ENCODE data around the gene PPM1B.
"Not testable (repeated sequence)": the region's sequence is repeated elsewhere in the genome, so short reads cannot be mapped to it uniquely, and the experiment has no call there.

The PPM1B gene

DNA sequence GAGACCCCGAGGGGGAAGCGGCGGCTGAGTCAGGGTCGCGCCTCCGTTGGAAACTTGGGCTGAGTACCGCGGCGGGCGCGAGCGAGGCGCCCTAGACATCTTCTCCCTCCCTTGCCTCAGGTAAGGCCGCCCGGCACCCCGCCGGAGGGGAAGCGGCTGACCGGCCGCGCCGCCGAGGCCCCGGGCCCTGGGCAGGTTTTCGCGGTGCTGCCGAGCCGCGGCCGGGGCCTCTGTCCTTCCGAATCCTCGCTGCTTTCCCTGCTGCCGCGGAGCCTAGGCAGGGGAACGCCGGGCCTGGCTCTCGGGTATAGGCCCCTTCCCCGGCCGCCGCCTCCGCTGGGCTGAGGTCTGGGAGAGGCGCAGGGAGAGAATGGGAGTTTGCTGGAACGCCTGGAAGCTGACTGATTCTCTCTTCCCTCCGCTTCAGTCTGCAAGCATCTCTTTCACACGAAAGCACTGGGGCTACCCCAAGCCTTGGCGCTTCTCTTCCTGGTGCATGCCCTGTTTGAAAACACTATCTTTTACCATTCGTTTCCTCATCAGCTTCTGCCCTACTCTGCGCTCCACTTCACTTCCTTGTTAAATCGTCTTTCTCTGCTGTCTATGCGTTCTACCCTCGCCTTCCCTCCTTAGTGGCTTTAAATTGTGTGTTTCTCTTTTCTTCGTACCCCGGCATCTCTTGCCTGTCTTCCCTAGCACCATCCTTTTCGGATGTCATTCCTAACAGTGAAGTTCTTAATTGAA lies 652 bp downstream of the PPM1B start:
- Histone ChIP-seq H3K27me3 (replicated peaks in 2 of 5; ENCODE audit: control insufficient read depth in 4 of 5, insufficient read depth in 5 of 5, low read length in 4 of 5) (no peaks in the 10 kb centered on the region), H3K4me3 (ENCODE audit: control insufficient read depth in 1 of 7, extremely low read depth in 1 of 7, insufficient read depth in 4 of 7, low read depth in 2 of 7, low read length in 6 of 7) (peak overlapping the region; percentile 78 to 98 (median 93)), H3K27ac (ENCODE audit: insufficient read depth in 1 of 2, low read depth in 1 of 2, low read length in 2 of 2, poor library complexity in 1 of 2, severe bottlenecking in 2 of 2) (peak overlapping the region; percentile 83 to 93), H3K36me3 (ENCODE audit: control insufficient read depth in 4 of 4, insufficient read depth in 4 of 4, low read length in 3 of 4) (no peaks in the 10 kb centered on the region), H3K4me1 (ENCODE audit: control extremely low read depth in 1 of 4, control insufficient read depth in 4 of 4, insufficient read depth in 4 of 4, low read length in 3 of 4) (peaks cover 12 to 27% (median 21%) of the 10 kb centered on the region in 4 experiments), H3K9me3 (ENCODE audit: control extremely low read depth in 1 of 5, control insufficient read depth in 4 of 5, insufficient read depth in 2 of 5, low read depth in 1 of 5, low read length in 4 of 5) (no peaks in the 10 kb centered on the region)
- DNase-seq = peak; percentile 41 to 84 (median 78)
- 0% methylated on average over 42 of the region's 54 CpGs for WGBS (ENCODE audit: insufficient coverage)
- ChIA-PET CTCF (no interaction called here), POLR2A (interaction anchor here (0.7 to 1.3 kb wide), 2 partner anchors 17 to 81 kb away, joined by 3 read pairs; no protein-coding TSS in a partner anchor)

DNA sequence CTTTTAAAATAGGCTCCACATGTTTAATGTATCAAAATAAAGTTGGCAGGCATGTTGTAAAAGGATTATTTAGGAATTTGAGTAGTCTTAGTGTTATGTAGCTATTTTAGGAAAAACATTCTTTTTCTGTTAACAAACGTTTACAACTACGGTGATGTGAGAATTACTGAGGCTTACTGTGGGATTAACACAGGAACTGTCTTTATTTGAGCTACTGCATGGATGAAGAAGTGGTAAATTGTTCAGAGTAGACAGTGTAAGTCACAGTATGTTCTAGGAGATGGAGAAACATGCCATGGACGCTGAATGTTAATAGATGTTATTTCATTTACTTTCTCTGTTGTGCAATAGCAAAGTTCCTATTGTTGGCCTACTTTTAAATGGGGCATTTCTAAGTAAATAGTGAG lies 1.6 kb downstream of the PPM1B start:
- Histone ChIP-seq H3K9me3 (ENCODE audit: control extremely low read depth in 1 of 5, control insufficient read depth in 4 of 5, insufficient read depth in 2 of 5, low read depth in 1 of 5, low read length in 4 of 5) (no peaks in the 10 kb centered on the region), H3K27ac (ENCODE audit: insufficient read depth in 1 of 2, low read depth in 1 of 2, low read length in 2 of 2, poor library complexity in 1 of 2, severe bottlenecking in 2 of 2) (peak overlapping the region; percentile 22 to 93), H3K27me3 (replicated peaks in 2 of 5; ENCODE audit: control insufficient read depth in 4 of 5, insufficient read depth in 5 of 5, low read length in 4 of 5) (no peaks in the 10 kb centered on the region), H3K4me3 (ENCODE audit: control insufficient read depth in 1 of 7, extremely low read depth in 1 of 7, insufficient read depth in 4 of 7, low read depth in 2 of 7, low read length in 6 of 7) (peak overlapping the region in 6 of 7 experiments; percentile 78 to 97 (median 92)), H3K36me3 (ENCODE audit: control insufficient read depth in 4 of 4, insufficient read depth in 4 of 4, low read length in 3 of 4) (no peaks in the 10 kb centered on the region), H3K4me1 (ENCODE audit: control extremely low read depth in 1 of 4, control insufficient read depth in 4 of 4, insufficient read depth in 4 of 4, low read length in 3 of 4) (peaks cover 12 to 31% (median 23%) of the 10 kb centered on the region in 4 experiments)
- no peak for DNase-seq
- CTCF ChIA-PET = interaction anchor here (0.9 kb wide), 1 partner anchor 11 kb away, joined by 3 read pairs; no protein-coding TSS in a partner anchor
- POLR2A ChIA-PET = no interaction called here
- 0% methylated on average over 3 of the region's 3 CpGs for WGBS (ENCODE audit: insufficient coverage)

DNA sequence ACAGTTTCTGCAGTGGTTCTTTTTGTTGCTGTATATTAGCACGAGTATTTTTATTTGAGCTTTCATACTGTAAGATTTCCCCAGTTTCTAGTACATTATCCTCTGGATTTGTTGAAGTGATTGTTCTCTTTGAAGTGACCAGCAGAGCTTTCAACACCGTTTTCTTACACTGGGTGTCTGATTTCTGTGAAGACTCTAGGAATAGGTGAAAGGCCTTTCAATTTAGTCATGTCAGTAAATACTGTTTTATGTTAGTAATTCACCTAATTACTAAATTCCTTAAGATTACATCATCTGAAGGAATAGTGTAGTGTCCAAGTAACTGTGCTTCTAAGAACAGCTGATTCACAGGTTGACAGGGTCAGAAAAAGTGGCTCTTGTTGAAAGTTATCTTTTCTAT lies 2.3 kb downstream of the PPM1B start:
- WGBS (ENCODE audit: insufficient coverage) = no CpG with 5 or more reads among the region's 2 CpGs
- H3K27ac ChIP-seq (ENCODE audit: insufficient read depth in 1 of 2, low read depth in 1 of 2, low read length in 2 of 2, poor library complexity in 1 of 2, severe bottlenecking in 2 of 2) = peak overlapping the region; percentile 22 to 93
- peak overlapping the region in 6 of 7 experiments; percentile 28 to 97 (median 88) for H3K4me3 ChIP-seq (ENCODE audit: control insufficient read depth in 1 of 7, extremely low read depth in 1 of 7, insufficient read depth in 4 of 7, low read depth in 2 of 7, low read length in 6 of 7)
- H3K4me1 ChIP-seq (ENCODE audit: control extremely low read depth in 1 of 4, control insufficient read depth in 4 of 4, insufficient read depth in 4 of 4, low read length in 3 of 4) = peaks cover 12 to 33% (median 24%) of the 10 kb centered on the region in 4 experiments
- DNase-seq = no peak
- ChIA-PET CTCF (interaction anchor here (1.2 kb wide), 1 partner anchor 11 kb away, joined by 3 read pairs; no protein-coding TSS in a partner anchor), POLR2A (no interaction called here)
- no peaks in the 10 kb centered on the region for H3K27me3 ChIP-seq (replicated peaks in 2 of 5; ENCODE audit: control insufficient read depth in 4 of 5, insufficient read depth in 5 of 5, low read length in 4 of 5)
- H3K36me3 ChIP-seq (ENCODE audit: control insufficient read depth in 4 of 4, insufficient read depth in 4 of 4, low read length in 3 of 4) = peaks cover 0 to 2% (median 0%) of the 10 kb centered on the region in 4 experiments
- no peaks in the 10 kb centered on the region for H3K9me3 ChIP-seq (ENCODE audit: control extremely low read depth in 1 of 5, control insufficient read depth in 4 of 5, insufficient read depth in 2 of 5, low read depth in 1 of 5, low read length in 4 of 5)

DNA sequence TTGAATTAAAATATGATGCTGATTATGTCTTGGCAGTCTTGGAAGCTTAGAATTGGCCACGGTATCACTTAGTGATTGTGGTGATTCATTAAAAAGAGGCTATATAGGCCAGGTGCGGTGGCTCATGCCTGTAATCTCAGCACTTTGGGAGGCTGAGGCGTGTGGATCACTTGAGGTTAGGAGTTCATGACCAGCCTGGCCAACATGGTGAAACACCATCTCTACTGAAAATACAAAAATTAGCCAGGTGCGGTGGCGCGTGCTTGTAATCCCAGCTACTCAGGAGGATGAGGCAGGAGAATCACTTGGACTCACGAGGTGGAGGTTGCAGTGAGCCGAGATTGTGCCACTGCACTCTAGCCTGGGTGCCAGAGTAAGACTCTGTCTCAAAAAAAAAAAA lies 2.8 kb downstream of the PPM1B start:
- WGBS (ENCODE audit: insufficient coverage) = 96% methylated on average over 3 of the region's 8 CpGs

DNA sequence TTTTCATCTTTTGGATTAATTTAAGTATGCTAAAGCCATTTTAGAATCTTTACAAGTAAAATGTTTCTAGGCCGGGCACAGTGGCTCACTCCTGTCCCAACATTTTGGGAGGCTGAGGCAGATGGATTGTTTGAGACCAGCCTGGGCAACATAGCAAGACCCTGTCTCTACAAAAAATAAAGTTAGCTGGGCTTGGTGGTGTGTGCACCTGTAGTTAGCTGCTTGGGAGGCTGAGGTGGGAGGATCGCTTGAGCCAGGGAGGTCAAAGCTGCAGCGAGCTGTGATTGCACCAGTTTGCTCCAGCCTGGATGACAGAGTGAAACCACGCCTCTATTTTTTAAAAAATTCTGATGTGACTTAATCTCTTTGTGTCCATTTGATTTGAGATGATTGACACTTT lies 3.9 kb downstream of the PPM1B start:
- POLR2A ChIA-PET = no interaction called here
- no peak for DNase-seq
- Histone ChIP-seq H3K4me3 (ENCODE audit: control insufficient read depth in 1 of 7, extremely low read depth in 1 of 7, insufficient read depth in 4 of 7, low read depth in 2 of 7, low read length in 6 of 7) (no peak overlapping the region), H3K36me3 (ENCODE audit: control insufficient read depth in 4 of 4, insufficient read depth in 4 of 4, low read length in 3 of 4) (peaks cover 0 to 8% (median 0%) of the 10 kb centered on the region in 4 experiments), H3K9me3 (ENCODE audit: control extremely low read depth in 1 of 5, control insufficient read depth in 4 of 5, insufficient read depth in 2 of 5, low read depth in 1 of 5, low read length in 4 of 5) (no peaks in the 10 kb centered on the region), H3K4me1 (ENCODE audit: control extremely low read depth in 1 of 4, control insufficient read depth in 4 of 4, insufficient read depth in 4 of 4, low read length in 3 of 4) (peaks cover 8 to 28% (median 24%) of the 10 kb centered on the region in 4 experiments), H3K27me3 (replicated peaks in 2 of 5; ENCODE audit: control insufficient read depth in 4 of 5, insufficient read depth in 5 of 5, low read length in 4 of 5) (no peaks in the 10 kb centered on the region), H3K27ac (ENCODE audit: insufficient read depth in 1 of 2, low read depth in 1 of 2, low read length in 2 of 2, poor library complexity in 1 of 2, severe bottlenecking in 2 of 2) (no peak overlapping the region)
- CTCF ChIA-PET = interaction anchor here (0.9 to 1.0 kb wide), 3 partner anchors 8 to 84 kb away, joined by 3 to 4 read pairs (median 3); no protein-coding TSS in a partner anchor
- WGBS (ENCODE audit: insufficient coverage) = 100% methylated on average over 3 of the region's 4 CpGs

More for the DNA sequence above, 2.8 kb downstream of the PPM1B start:
- H3K36me3 ChIP-seq (ENCODE audit: control insufficient read depth in 4 of 4, insufficient read depth in 4 of 4, low read length in 3 of 4); DNase-seq; POLR2A ChIA-PET; H3K9me3 ChIP-seq (ENCODE audit: control extremely low read depth in 1 of 5, control insufficient read depth in 4 of 5, insufficient read depth in 2 of 5, low read depth in 1 of 5, low read length in 4 of 5); H3K27me3 ChIP-seq (replicated peaks in 2 of 5; ENCODE audit: control insufficient read depth in 4 of 5, insufficient read depth in 5 of 5, low read length in 4 of 5): not testable (repeated sequence)
- Histone ChIP-seq H3K27ac (ENCODE audit: insufficient read depth in 1 of 2, low read depth in 1 of 2, low read length in 2 of 2, poor library complexity in 1 of 2, severe bottlenecking in 2 of 2) (peak overlapping the region in 1 of 2 experiments; percentile 93), H3K4me3 (ENCODE audit: control insufficient read depth in 1 of 7, extremely low read depth in 1 of 7, insufficient read depth in 4 of 7, low read depth in 2 of 7, low read length in 6 of 7) (peak overlapping the region in 4 of 7 experiments; percentile 78 to 97 (median 90)), H3K4me1 (ENCODE audit: control extremely low read depth in 1 of 4, control insufficient read depth in 4 of 4, insufficient read depth in 4 of 4, low read length in 3 of 4) (peaks cover 12 to 33% (median 26%) of the 10 kb centered on the region in 4 experiments)
- CTCF ChIA-PET = interaction anchor here (1.0 to 1.2 kb wide), 2 partner anchors 11 to 83 kb away, joined by 3 read pairs; no protein-coding TSS in a partner anchor

DNA sequence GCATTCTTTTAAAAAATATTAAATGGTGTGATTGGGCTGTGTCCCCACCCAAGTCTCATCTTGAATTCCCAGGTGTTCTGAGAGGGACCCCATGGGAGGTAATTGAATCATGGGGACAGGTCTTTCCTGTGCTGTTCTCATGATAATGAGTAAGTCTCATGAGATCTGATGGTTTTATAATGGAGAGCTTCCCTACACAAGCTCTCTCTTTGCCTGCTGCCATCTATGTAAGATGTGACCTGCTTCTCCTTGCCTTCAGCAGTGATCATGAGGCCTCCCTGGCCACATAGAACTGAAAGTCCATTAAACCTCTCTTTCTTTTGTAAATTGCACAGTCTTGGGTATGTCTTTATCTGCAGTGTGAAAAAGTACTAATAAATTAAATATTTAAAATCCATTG lies 10.3 kb downstream of the PPM1B start:
- Histone ChIP-seq H3K27ac (ENCODE audit: insufficient read depth in 1 of 2, low read depth in 1 of 2, low read length in 2 of 2, poor library complexity in 1 of 2, severe bottlenecking in 2 of 2) (no peak overlapping the region), H3K36me3 (ENCODE audit: control insufficient read depth in 4 of 4, insufficient read depth in 4 of 4, low read length in 3 of 4) (peaks cover 0 to 26% (median 5%) of the 10 kb centered on the region in 4 experiments), H3K9me3 (ENCODE audit: control extremely low read depth in 1 of 5, control insufficient read depth in 4 of 5, insufficient read depth in 2 of 5, low read depth in 1 of 5, low read length in 4 of 5) (no peaks in the 10 kb centered on the region), H3K4me1 (ENCODE audit: control extremely low read depth in 1 of 4, control insufficient read depth in 4 of 4, insufficient read depth in 4 of 4, low read length in 3 of 4) (peaks cover 0 to 29% (median 17%) of the 10 kb centered on the region in 4 experiments), H3K4me3 (ENCODE audit: control insufficient read depth in 1 of 7, extremely low read depth in 1 of 7, insufficient read depth in 4 of 7, low read depth in 2 of 7, low read length in 6 of 7) (no peak overlapping the region), H3K27me3 (replicated peaks in 2 of 5; ENCODE audit: control insufficient read depth in 4 of 5, insufficient read depth in 5 of 5, low read length in 4 of 5) (no peaks in the 10 kb centered on the region)
- DNase-seq = no peak
- ChIA-PET CTCF (no interaction called here), POLR2A (no interaction called here)

DNA sequence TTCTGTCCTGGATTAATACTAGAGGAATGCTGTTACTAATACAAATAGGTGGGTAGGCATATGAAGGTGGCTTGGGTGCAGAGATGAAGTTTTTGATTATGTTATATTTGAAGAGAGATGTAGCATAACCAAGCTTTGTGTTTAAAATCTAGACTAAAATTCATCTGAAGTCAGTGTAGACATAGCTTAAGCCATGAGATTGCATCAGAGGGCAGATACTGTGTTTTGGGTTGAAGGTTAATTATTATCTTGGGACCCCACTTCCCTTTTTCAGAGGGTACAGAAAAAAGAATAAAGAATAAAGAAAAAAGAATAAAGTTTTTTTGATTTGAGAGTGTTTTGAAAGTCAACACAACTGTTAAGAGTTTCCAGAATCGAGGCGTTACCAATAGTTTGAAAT lies 13.0 kb downstream of the PPM1B start:
- POLR2A ChIA-PET = interaction anchor here (0.5 kb wide), 1 partner anchor 10 kb away, joined by 3 read pairs; no protein-coding TSS in a partner anchor
- Histone ChIP-seq H3K4me3 (ENCODE audit: control insufficient read depth in 1 of 7, extremely low read depth in 1 of 7, insufficient read depth in 4 of 7, low read depth in 2 of 7, low read length in 6 of 7) (no peak overlapping the region), H3K36me3 (ENCODE audit: control insufficient read depth in 4 of 4, insufficient read depth in 4 of 4, low read length in 3 of 4) (peaks cover 0 to 18% (median 5%) of the 10 kb centered on the region in 4 experiments), H3K27me3 (replicated peaks in 2 of 5; ENCODE audit: control insufficient read depth in 4 of 5, insufficient read depth in 5 of 5, low read length in 4 of 5) (no peaks in the 10 kb centered on the region), H3K4me1 (ENCODE audit: control extremely low read depth in 1 of 4, control insufficient read depth in 4 of 4, insufficient read depth in 4 of 4, low read length in 3 of 4) (peaks cover 6 to 35% (median 24%) of the 10 kb centered on the region in 4 experiments), H3K27ac (ENCODE audit: insufficient read depth in 1 of 2, low read depth in 1 of 2, low read length in 2 of 2, poor library complexity in 1 of 2, severe bottlenecking in 2 of 2) (no peak overlapping the region), H3K9me3 (ENCODE audit: control extremely low read depth in 1 of 5, control insufficient read depth in 4 of 5, insufficient read depth in 2 of 5, low read depth in 1 of 5, low read length in 4 of 5) (no peaks in the 10 kb centered on the region)
- no CpG with 5 or more reads among the region's 2 CpGs for WGBS (ENCODE audit: insufficient coverage)
- CTCF ChIA-PET = interaction anchor here (1.2 to 1.5 kb wide), 2 partner anchors 11 to 92 kb away, joined by 3 read pairs; no protein-coding TSS in a partner anchor
- peak in 2 of 3 donors; percentile 42 to 51 for DNase-seq

Data from common myeloid progenitor, CD34-positive (primary cell).